ENCODE data around the gene FANCD2OS. TPM values are rescaled to one million over a fixed set of nuclear protein-coding genes. Genes with fewer than 3 reads are reported as not detected.
"Not testable (repeated sequence)": the region's sequence is repeated elsewhere in the genome, so short reads cannot be mapped to it uniquely, and the experiment has no call there.

FANCD2OS gene
- total RNA-seq, 1 experiment from 2014 or later, result not detected

DNA sequence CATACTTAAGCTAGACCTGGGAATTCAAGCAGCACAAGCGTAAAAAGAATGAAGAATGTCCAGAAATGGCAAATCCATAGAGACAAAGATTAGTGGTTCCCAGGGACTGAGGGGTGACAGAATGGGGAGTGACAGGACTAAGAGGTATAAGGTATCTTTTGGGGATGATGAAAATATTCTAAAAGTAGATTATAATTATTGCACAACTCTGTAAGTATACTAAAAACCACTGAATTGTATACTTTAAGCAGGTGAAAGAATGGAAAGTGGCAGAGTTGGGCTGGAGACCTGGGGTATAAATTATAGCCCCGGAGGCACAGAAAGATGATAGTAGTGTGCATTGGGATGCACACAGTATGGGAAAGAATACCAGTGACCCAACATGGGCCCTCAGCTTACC, 13.0 kb upstream of the FANCD2OS start:
- H3K36me3 ChIP-seq (replicated peaks; ENCODE audit: control insufficient read depth, insufficient read depth, low read length), result peaks cover 4% of the 10 kb centered on the region
- no peak for DNase-seq
- no peak overlapping the region for H3K4me3 ChIP-seq (ENCODE audit: insufficient read depth, low read depth, low read length)
- H3K27me3 ChIP-seq (ENCODE audit: control insufficient read depth, insufficient read depth, low read length), result no peaks in the 10 kb centered on the region

DNA sequence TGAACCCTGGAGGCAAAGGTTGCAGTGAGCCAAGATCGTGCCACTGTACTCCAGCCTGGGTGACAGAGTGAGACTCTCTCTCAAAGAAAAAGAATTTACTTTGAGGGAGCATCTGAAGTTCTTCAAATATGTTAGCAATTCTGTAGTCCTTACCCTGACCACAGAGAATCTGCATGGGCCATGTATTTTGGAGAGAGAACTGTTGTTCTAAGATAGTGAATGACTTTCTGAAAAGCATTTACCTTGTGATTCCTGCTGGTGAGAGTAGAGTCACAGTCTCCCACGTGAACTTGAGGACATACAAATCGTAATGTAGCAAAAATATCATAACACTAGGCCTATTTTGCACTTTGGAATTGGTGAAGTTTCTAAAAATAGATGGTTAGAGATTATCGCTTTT, 11.3 kb upstream of the FANCD2OS start:
- H3K36me3 ChIP-seq (replicated peaks; ENCODE audit: control insufficient read depth, insufficient read depth, low read length), result no peaks in the 10 kb centered on the region; the same call in 1 of the 2 replicates
- no peaks in the 10 kb centered on the region for H3K27me3 ChIP-seq (ENCODE audit: control insufficient read depth, insufficient read depth, low read length)
- H3K4me3 ChIP-seq (ENCODE audit: insufficient read depth, low read depth, low read length), result no peak overlapping the region
- DNase-seq, result no peak

DNA sequence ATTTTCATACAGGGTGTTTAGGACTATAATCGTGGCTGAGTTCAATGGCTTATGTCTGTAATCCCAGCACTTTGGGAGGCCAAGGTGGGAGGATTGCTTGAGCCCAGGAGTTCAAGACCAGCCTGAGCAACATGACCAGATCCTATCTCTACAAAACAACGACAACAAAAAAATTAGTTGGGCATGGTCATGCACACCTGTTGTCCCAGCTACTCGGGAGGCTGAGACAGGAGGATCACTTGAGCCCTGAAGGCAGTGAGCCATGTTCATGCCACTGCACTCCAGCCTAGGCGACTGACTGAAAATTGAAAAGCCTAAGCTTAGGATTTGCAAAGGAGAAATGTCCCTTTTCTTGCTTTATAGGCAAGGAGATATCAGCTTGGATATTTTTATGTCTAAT, 8.9 kb upstream of the FANCD2OS start:
- Histone ChIP-seq H3K4me3 (ENCODE audit: insufficient read depth, low read depth, low read length) (no peak overlapping the region), H3K36me3 (replicated peaks; ENCODE audit: control insufficient read depth, insufficient read depth, low read length) (no peaks in the 10 kb centered on the region; the same call in 1 of the 2 replicates), H3K27me3 (ENCODE audit: control insufficient read depth, insufficient read depth, low read length) (no peaks in the 10 kb centered on the region)
- DNase-seq, result no peak

DNA sequence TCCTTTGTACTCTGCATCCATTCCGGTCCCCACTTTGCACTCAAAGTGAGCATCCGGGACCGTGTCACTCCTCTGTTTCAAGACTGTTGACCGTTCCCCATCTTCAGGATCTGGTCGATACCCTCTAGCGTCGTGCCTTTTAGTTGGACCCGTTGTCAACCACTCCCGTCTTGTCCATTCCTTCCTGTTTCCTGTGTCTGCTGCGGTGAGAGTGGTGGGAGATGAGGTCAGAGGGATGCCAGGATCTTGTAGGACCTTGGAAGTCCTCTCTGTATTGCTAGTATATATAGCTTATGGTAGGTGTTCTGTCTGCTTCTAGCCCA, 8.0 kb upstream of the FANCD2OS start:
- Histone ChIP-seq H3K36me3 (replicated peaks; ENCODE audit: control insufficient read depth, insufficient read depth, low read length) (no peaks in the 10 kb centered on the region; the same call in 1 of the 2 replicates), H3K27me3 (ENCODE audit: control insufficient read depth, insufficient read depth, low read length) (no peaks in the 10 kb centered on the region), H3K4me3 (ENCODE audit: insufficient read depth, low read depth, low read length) (peak overlapping the region; percentile 92)
- DNase-seq, result no peak

DNA sequence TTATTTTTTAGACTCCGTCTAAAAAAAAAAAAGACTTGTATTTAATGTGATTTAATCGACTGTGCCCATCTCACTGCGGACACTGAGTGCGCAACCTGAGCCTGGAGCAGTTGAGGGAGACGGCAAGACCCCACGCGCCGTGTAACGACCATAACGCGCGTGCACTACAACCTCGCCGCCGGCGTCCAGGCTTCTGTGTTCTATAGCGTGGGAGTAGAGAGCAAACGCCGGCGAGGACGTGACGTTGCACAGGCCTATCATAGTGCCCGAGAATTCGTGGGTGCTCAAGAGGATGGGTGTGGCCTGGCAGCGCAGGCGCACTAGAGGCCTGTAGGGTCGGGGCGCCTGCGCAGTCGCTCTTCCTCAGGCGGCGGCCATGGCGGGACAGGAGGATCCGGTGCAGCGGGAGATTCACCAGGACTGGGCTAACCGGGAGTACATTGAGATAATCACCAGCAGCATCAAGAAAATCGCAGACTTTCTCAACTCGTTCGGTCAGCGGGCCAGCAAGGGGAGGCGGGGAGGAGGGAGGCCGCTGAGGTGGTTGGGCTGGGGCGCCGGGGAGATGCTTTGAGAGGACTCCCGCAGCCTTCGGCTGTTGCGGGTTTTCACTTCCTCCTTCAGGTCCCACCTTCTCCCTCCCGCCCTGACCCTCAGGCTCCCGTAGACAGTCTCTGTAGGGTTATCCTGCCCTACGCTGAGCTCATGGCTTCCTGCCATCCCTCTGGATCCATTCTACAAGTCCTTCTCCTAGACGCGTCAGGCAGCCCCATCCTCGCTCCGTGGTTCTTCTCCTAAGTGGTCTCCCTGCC, 7.5 kb upstream of the FANCD2OS start, which contains the start of gene BRK1:
Gene BRK1 (plus strand): TSS at position 350 of the 812 bp plus-strand sequence. CDS start 27 bp downstream, at position 377.
- peak within 1 kb of the TSS; percentile 92 for H3K4me3 ChIP-seq (ENCODE audit: insufficient read depth, low read depth, low read length)
- no peaks in the 10 kb centered on the region; the same call in 1 of the 2 replicates for H3K36me3 ChIP-seq (replicated peaks; ENCODE audit: control insufficient read depth, insufficient read depth, low read length)
- H3K27me3 ChIP-seq (ENCODE audit: control insufficient read depth, insufficient read depth, low read length), result no peaks in the 10 kb centered on the region
- DNase-seq, result peak; percentile 98

DNA sequence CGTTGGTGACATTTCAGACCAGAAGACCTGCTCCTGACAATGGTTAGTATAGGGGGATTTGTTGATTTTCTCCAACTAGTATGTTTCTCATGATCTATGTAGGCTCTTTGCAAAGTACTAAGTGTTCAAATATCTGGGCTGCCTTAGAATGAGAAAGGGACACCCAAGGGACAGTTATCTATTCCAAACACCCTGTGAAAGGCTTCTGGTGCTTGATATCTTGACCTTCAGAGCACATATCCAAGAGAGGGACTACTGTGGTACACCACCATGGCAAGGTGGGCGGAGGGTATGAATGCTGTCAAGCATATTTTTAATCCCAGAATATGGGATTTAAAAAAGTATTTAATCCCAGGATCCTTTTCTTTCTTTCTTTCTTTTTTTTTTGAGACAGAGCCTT, 1.1 kb downstream of the FANCD2OS start:
- Histone ChIP-seq H3K27me3 (ENCODE audit: control insufficient read depth, insufficient read depth, low read length) (no peaks in the 10 kb centered on the region), H3K36me3 (replicated peaks; ENCODE audit: control insufficient read depth, insufficient read depth, low read length) (no peaks in the 10 kb centered on the region), H3K4me3 (ENCODE audit: insufficient read depth, low read depth, low read length) (no peak overlapping the region)
- no peak for DNase-seq

DNA sequence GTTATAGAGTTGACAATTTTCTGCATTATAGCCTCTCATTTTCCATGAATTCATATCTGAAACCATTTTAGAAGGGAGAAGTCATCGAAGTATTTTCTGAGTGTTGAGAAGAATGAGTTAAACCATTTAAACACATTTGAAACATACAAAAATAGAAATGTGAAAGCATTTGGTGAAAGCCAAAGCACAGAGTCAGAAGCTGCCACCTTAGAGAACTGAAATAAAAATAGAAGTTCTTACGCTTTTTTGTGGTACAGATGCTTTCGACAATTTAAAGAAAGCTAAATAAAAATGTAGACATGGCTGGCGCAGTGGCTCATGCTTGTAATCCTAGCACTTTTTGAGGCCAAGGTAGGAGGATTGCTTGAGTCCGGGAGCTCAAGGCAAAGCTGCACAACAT, 9.0 kb downstream of the FANCD2OS start:
- H3K36me3 ChIP-seq (replicated peaks; ENCODE audit: control insufficient read depth, insufficient read depth, low read length), result peaks cover 13% of the 10 kb centered on the region
- DNase-seq, result no peak
- no peaks in the 10 kb centered on the region for H3K27me3 ChIP-seq (ENCODE audit: control insufficient read depth, insufficient read depth, low read length)
- no peak overlapping the region for H3K4me3 ChIP-seq (ENCODE audit: insufficient read depth, low read depth, low read length)

DNA sequence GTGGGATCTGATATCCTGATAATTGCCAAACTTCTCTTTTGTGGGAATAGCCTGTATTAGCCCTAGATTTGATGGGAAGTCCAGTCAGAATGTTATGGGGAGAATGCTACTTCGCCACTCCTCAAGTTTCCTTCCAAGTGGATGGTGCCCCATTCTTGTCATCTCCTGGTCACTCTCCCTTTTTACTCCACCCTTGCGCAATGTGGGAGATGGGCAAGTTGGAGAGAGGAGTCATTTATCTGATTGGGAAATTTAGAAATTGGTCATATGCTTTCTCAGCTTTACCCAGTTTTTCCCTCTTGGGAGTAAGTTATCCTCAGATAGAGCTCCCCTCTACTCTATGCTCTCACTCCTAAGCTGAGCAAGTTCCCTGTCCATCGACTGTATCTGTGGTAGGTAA, 14.4 kb downstream of the FANCD2OS start:
- no peak overlapping the region for H3K4me3 ChIP-seq (ENCODE audit: insufficient read depth, low read depth, low read length)
- H3K36me3 ChIP-seq (replicated peaks; ENCODE audit: control insufficient read depth, insufficient read depth, low read length), result peaks cover 21% of the 10 kb centered on the region
- no peaks in the 10 kb centered on the region for H3K27me3 ChIP-seq (ENCODE audit: control insufficient read depth, insufficient read depth, low read length)
- DNase-seq, result no peak

DNA sequence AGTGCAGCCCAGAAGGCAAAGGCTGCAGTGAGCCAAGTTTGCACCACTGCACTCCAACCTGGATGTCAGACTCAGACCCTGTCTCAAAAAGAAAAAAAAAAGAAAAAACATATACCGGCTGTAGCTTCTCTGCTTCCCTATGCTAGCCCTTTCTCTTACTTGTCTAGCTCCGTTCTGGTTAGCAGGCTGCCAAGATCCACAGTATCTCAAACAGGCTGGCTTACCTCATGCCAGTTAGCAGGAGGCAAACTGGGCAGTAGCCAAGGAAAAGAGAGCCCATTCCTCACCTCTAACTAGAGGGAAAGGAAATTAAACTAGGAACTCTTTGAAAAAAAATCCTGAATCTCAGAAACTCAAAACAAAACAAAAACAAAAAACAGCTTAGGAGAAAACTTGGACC, 16.7 kb downstream of the FANCD2OS start:
- H3K27me3 ChIP-seq (ENCODE audit: control insufficient read depth, insufficient read depth, low read length); DNase-seq; H3K4me3 ChIP-seq (ENCODE audit: insufficient read depth, low read depth, low read length): not testable (repeated sequence)
- peaks cover 31% of the 10 kb centered on the region for H3K36me3 ChIP-seq (replicated peaks; ENCODE audit: control insufficient read depth, insufficient read depth, low read length)

DNA sequence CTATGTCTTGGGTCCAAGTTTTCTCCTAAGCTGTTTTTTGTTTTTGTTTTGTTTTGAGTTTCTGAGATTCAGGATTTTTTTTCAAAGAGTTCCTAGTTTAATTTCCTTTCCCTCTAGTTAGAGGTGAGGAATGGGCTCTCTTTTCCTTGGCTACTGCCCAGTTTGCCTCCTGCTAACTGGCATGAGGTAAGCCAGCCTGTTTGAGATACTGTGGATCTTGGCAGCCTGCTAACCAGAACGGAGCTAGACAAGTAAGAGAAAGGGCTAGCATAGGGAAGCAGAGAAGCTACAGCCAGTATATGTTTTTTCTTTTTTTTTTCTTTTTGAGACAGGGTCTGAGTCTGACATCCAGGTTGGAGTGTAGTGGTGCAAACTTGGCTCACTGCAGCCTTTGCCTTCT, 17.3 kb downstream of the FANCD2OS start:
- peaks cover 33% of the 10 kb centered on the region for H3K36me3 ChIP-seq (replicated peaks; ENCODE audit: control insufficient read depth, insufficient read depth, low read length)
- H3K27me3 ChIP-seq (ENCODE audit: control insufficient read depth, insufficient read depth, low read length); H3K4me3 ChIP-seq (ENCODE audit: insufficient read depth, low read depth, low read length); DNase-seq: not testable (repeated sequence)

DNA sequence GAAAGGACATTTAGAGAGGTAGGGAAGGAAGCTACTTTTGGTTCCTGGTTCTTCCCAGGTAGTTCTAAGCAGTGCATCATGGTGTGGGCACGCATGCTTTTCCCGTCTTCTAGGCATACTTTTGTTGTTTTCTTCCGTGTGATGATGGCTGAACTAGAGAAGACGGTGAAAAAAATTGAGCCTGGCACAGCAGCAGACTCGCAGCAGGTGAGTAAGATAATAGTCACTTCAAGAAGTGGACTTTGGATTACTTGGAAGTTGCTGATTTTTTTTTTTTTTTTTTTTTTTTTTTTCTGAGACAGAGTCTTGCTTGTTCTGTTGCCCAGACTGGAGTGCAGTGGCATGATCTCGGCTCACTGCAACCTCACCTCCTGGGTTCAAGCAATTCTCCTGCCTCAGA, 17.9 kb downstream of the FANCD2OS start:
- no peak for DNase-seq

DNA sequence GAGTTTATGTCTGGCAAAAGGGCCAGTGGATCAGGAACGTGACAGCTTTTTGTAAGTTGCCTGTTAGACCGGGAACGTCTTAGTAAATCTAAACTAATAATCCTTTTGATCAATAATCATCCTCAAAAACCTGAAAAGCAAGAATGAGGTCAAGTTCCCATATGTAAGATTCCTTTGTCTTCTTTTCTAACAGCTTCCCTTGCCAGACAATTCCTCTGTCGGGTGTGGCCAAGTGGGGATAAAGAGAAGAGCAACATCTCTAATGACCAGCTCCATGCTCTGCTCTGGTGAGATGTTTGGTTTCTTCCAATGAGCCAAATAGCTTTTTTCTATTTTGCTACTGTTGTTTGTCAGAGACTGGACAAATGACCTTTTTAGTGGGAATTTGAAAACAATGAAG, 19.8 kb downstream of the FANCD2OS start:
- Histone ChIP-seq H3K4me3 (ENCODE audit: insufficient read depth, low read depth, low read length) (no peak overlapping the region), H3K27me3 (ENCODE audit: control insufficient read depth, insufficient read depth, low read length) (no peaks in the 10 kb centered on the region), H3K36me3 (replicated peaks; ENCODE audit: control insufficient read depth, insufficient read depth, low read length) (peaks cover 29% of the 10 kb centered on the region)
- DNase-seq, result no peak

More for the DNA sequence above, 17.9 kb downstream of the FANCD2OS start:
- Histone ChIP-seq H3K4me3 (ENCODE audit: insufficient read depth, low read depth, low read length) (no peak overlapping the region), H3K27me3 (ENCODE audit: control insufficient read depth, insufficient read depth, low read length) (no peaks in the 10 kb centered on the region), H3K36me3 (replicated peaks; ENCODE audit: control insufficient read depth, insufficient read depth, low read length) (peaks cover 32% of the 10 kb centered on the region)

DNA sequence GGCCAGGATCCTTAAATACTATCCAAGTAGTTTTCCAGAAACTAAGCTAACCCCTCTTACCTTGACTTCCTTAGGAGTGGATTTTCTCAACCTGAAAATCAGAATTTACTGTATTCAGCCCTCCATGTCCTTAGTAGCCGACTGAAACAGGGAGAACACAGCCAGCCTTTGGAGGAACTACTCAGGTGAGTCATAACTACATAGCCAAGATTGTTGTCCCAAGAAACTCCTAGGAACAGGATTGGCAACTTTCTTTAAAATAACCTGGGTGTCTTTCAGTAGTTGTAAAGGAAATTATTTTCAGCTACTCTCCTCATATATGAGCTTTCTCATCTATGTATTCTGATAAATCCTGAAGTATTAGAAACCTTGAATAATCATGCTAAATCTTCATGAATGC, 22.3 kb downstream of the FANCD2OS start:
- H3K27me3 ChIP-seq (ENCODE audit: control insufficient read depth, insufficient read depth, low read length), result no peaks in the 10 kb centered on the region
- peaks cover 31% of the 10 kb centered on the region for H3K36me3 ChIP-seq (replicated peaks; ENCODE audit: control insufficient read depth, insufficient read depth, low read length)
- no peak overlapping the region for H3K4me3 ChIP-seq (ENCODE audit: insufficient read depth, low read depth, low read length)
- no peak for DNase-seq

DNA sequence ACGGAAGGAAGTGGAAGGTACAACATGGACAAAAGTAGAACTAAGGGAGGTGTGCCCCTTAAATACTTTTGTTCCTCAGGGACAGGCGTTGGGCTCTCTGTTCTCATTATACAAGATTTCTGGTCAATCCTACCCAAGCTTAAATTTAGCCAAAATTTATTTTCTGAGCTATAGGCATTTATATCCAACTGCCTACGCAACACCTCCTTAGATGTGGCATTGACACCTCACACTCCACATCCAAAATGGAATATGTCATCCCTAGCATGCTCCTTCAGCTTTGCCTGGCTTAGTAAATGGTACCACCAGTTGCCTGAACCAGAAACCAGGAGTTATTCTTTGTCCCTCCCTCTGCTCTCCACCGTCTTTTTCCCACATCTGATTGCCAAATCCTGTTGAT, 26.2 kb downstream of the FANCD2OS start:
- H3K36me3 ChIP-seq (replicated peaks; ENCODE audit: control insufficient read depth, insufficient read depth, low read length), result peaks cover 21% of the 10 kb centered on the region
- no peaks in the 10 kb centered on the region for H3K27me3 ChIP-seq (ENCODE audit: control insufficient read depth, insufficient read depth, low read length)
- no peak for DNase-seq
- no peak overlapping the region for H3K4me3 ChIP-seq (ENCODE audit: insufficient read depth, low read depth, low read length)

DNA sequence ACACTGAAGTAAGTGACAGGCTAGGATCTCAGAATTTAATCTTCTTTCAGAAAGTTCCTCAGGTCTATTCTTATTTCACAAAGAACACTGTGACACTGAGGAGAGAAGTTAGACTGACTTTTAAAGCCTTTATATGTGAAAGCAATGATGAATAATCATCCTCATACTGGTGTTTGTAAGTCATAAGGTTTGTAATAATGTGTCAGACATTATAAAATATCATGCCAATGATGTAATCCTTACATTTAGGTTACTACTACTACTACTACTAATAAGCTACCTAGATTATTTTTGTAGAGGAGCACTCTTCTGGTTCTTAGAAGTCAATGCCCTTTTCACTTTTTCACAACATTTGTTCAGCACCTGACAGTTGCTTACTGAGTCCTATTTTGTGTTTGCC, 33.4 kb downstream of the FANCD2OS start:
- DNase-seq, result no peak
- Histone ChIP-seq H3K4me3 (ENCODE audit: insufficient read depth, low read depth, low read length) (no peak overlapping the region), H3K36me3 (replicated peaks; ENCODE audit: control insufficient read depth, insufficient read depth, low read length) (peaks cover 5% of the 10 kb centered on the region), H3K27me3 (ENCODE audit: control insufficient read depth, insufficient read depth, low read length) (no peaks in the 10 kb centered on the region)

All from H7 (cell line).